HCT116 (cell line): ENCODE measurements around the gene GRM4. TPM values are rescaled to one million over a fixed set of nuclear protein-coding genes. Genes with fewer than 3 reads are reported as not detected.

ENCODE experiments used
- ATAC-seq: fragments of 200-7000 bp; cut with Tn5 transposase; 2 replicates; pipeline ENCODE4 v1.9.1; 2020; ENCODE audit warnings: mild to moderate bottlenecking, moderate library complexity
- BruUV-seq: library from RNA; stranded (reverse); fragments of 400-500 nt; replicated peaks from 2 replicates; lab custom pipeline; 2021; lab: Mats Ljungman, UMichigan
- CTCF ChIA-PET: fragments of 300-600 bp; sonication (Branson Sonifier 250); formaldehyde crosslinking; loops from one replicate; lab custom pipeline; 2021; ENCODE audit warnings: antibody characterized with exemption; lab: Charles Lee
- POLR2A ChIA-PET: fragments of 300-600, 350-600 bp; sonication (Branson Sonifier 250); formaldehyde crosslinking; loops from one replicate; lab custom pipeline; 2021; ENCODE audit warnings: antibody characterized with exemption; lab: Charles Lee
- RAD21 ChIA-PET, 2 experiments: fragments of 300-600 bp; sonication (Branson Sonifier 250); formaldehyde crosslinking; loops; one replicate each; lab custom pipeline; 2023; ENCODE audit warnings: low total read pairs in 2 of 2; ENCODE audit not compliant: uncharacterized antibody in 2 of 2, unreplicated experiment in 2 of 2, low non-redundant PET in 1 of 2; lab: Charles Lee
- DNase-seq: peaks from one replicate; pipeline ENCODE4 v3.0.0-alpha.2; 2010; ENCODE audit warnings: low read depth, low spot score
- H2AFZ ChIP-seq: fragments of 200-600 bp; shearing (Covaris generic), sonication (generic); 2 replicates; pipeline ENCODE4 v1.6.1; 2017; ENCODE audit warnings: low read depth, mixed run types, mixed read lengths, antibody characterized with exemption, low read length; ENCODE audit not compliant: poor library complexity, severe bottlenecking
- H3K27ac ChIP-seq: 2 replicates; pipeline ENCODE4 v1.5.1; 2012; ENCODE audit warnings: low read depth, low read length
- H3K27me3 ChIP-seq: fragments of 200-600 bp; sonication (generic); 2 replicates; pipeline ENCODE4 v1.6.1; 2016; ENCODE audit warnings: mixed run types, low read length, mixed read lengths; ENCODE audit not compliant: insufficient read depth
- H3K36me3 ChIP-seq, 2 experiments: fragments of 200-500 bp in 1 of 2; fragments of 200-600 bp in 1 of 2; sonication (Bioruptor generic) in 1 of 2; sonication (generic) in 1 of 2; 2 replicates each; pipeline versions ENCODE4 v1.5.1 to v1.6.1; 2014 to 2016; ENCODE audit warnings: low read length in 2 of 2, inconsistent platforms in 1 of 2, mixed read lengths in 1 of 2, mixed run types in 1 of 2; ENCODE audit not compliant: insufficient read depth in 2 of 2, control insufficient read depth in 1 of 2
- H3K4me1 ChIP-seq, 2 experiments: fragments of 200-600 bp in 1 of 2; sonication (generic) in 1 of 2; 2 replicates each; pipeline versions ENCODE4 v1.5.1 to v1.6.1; 2012 to 2017; ENCODE audit warnings: low read length in 2 of 2, inconsistent platforms in 1 of 2, mild to moderate bottlenecking in 1 of 2, mixed read lengths in 1 of 2, mixed run types in 1 of 2, moderate library complexity in 1 of 2; ENCODE audit not compliant: insufficient read depth in 2 of 2, control insufficient read depth in 1 of 2
- H3K4me2 ChIP-seq: fragments of 200-600 bp; sonication (generic); 2 replicates; pipeline ENCODE4 v1.6.1; 2017; ENCODE audit warnings: mixed run types, low read length, mixed read lengths
- H3K4me3 ChIP-seq, 2 experiments: fragments of 200-600 bp in 1 of 2; sonication (generic) in 1 of 2; replicated peaks in 1 of 2; 2 replicates each; pipeline ENCODE4 v1.5.1; 2011 to 2016; ENCODE audit warnings: low read length in 2 of 2, control low read depth in 1 of 2, low read depth in 1 of 2, mild to moderate bottlenecking in 1 of 2, mixed read lengths in 1 of 2, mixed run types in 1 of 2
- H3K79me2 ChIP-seq: fragments of 200-600 bp; sonication (generic); 2 replicates; pipeline ENCODE4 v1.6.1; 2017; ENCODE audit warnings: mild to moderate bottlenecking, mixed run types, low read length, moderate library complexity, mixed read lengths; ENCODE audit not compliant: insufficient read depth
- H3K9ac ChIP-seq: fragments of 200-600 bp; sonication (generic); 2 replicates; pipeline ENCODE4 v1.6.1; 2016; ENCODE audit warnings: low read length, mixed read lengths
- H3K9me2 ChIP-seq: fragments of 200-600 bp; sonication (generic), shearing (Covaris generic); 2 replicates; pipeline ENCODE4 v1.6.1; 2017; ENCODE audit warnings: mixed run types, mild to moderate bottlenecking, moderate library complexity; ENCODE audit not compliant: insufficient read depth
- H3K9me3 ChIP-seq, 2 experiments: fragments of 200-500 bp in 1 of 2; fragments of 200-600 bp in 1 of 2; sonication (Bioruptor generic) in 1 of 2; sonication (generic) in 1 of 2; 2 replicates each; pipeline ENCODE4 v1.6.1; 2014 to 2017; ENCODE audit warnings: low read length in 2 of 2, mixed read lengths in 2 of 2, inconsistent platforms in 1 of 2, low read depth in 1 of 2, mild to moderate bottlenecking in 1 of 2, mixed run types in 1 of 2, moderate library complexity in 1 of 2; ENCODE audit not compliant: control insufficient read depth in 1 of 2, insufficient read depth in 1 of 2
- H4K20me1 ChIP-seq: fragments of 200-600 bp; sonication (generic), shearing (Covaris generic); 2 replicates; pipeline ENCODE4 v1.6.1; 2017; ENCODE audit warnings: mixed run types, mild to moderate bottlenecking, moderate library complexity; ENCODE audit not compliant: insufficient read depth
- ATF3 ChIP-seq: IDR thresholded peaks from 2 replicates; pipeline ENCODE4 v1.6.1; 2012
- CBX3 ChIP-seq: IDR thresholded peaks from 2 replicates; pipeline ENCODE4 v1.6.1; 2012; ENCODE audit warnings: low read depth
- JUND ChIP-seq: IDR thresholded peaks from 2 replicates; pipeline ENCODE4 v1.6.1; 2012
- POLR2AphosphoS5 ChIP-seq: IDR thresholded peaks from 2 replicates; pipeline ENCODE4 v1.6.1; 2011; ENCODE audit warnings: mild to moderate bottlenecking, low read depth, low read length, moderate library complexity
- RAD21 ChIP-seq: IDR thresholded peaks from 2 replicates; pipeline ENCODE4 v1.6.1; 2012; ENCODE audit warnings: low read depth, mild to moderate bottlenecking
- REST ChIP-seq: IDR thresholded peaks from 2 replicates; pipeline ENCODE4 v1.6.1; 2012; ENCODE audit warnings: low read depth
- SIN3A ChIP-seq: IDR thresholded peaks from 2 replicates; pipeline ENCODE4 v1.6.1; 2012; ENCODE audit warnings: low read depth
- SRF ChIP-seq: IDR thresholded peaks from 2 replicates; pipeline ENCODE4 v1.6.1; 2012; ENCODE audit warnings: low read depth
- ZNF274 ChIP-seq: fragments of 200-500 bp; sonication (Bioruptor generic); IDR thresholded peaks from 2 replicates; pipeline ENCODE4 v1.6.1; 2014; ENCODE audit warnings: mild to moderate bottlenecking, low read depth, low read length, inconsistent platforms
- intact Hi-C: fragments of 100-400 bp; cut with micrococcal nuclease; formaldehyde crosslinking; loops from 2 replicates; pipeline ENCODE4 v1.10.0; 2022
- total RNA-seq: library from RNA; stranded (reverse); gene quantifications from one replicate; pipeline ENCODE4 v1.2.1, GENCODE V29; 2021; ENCODE audit not compliant: unreplicated experiment

Gene GRM4
- total RNA-seq, 1 experiment from 2014 or later, result 2.6 TPM

GRCh38 chr6:34138191-34138590 is 7.7 kb downstream of the GRM4 start:
- H3K9me2 ChIP-seq, result no peaks in the 10 kb centered on the region
- no TSS peak for BruUV-seq
- ChIA-PET RAD21 (no interaction called here), CTCF (no interaction called here), POLR2A (no interaction called here)
- no peaks in the 10 kb centered on the region for H4K20me1 ChIP-seq
- H3K9ac ChIP-seq, result no peak overlapping the region
- intact Hi-C loops, result no loop called here
- no peak overlapping the region for H2AFZ ChIP-seq
- ATAC-seq (no peak), DNase-seq (no peak)
- H3K36me3 ChIP-seq, result no peaks in the 10 kb centered on the region
- no peak for TF ChIP-seq ZNF274
- TF ChIP-seq CBX3, result no peak
- TF ChIP-seq REST, result no peak
- no peak for TF ChIP-seq ATF3
- no peak for TF ChIP-seq SRF
- no peak for TF ChIP-seq RAD21
- no peak for TF ChIP-seq POLR2AphosphoS5
- no peak for TF ChIP-seq SIN3A
- TF ChIP-seq JUND, result no peak
- no peak overlapping the region for H3K4me2 ChIP-seq
- H3K27me3 ChIP-seq, result 0 out of 2 replicates have a peak, but pooled peaks cover 4% of the 10 kb centered on the region
- H3K4me1 ChIP-seq, result no peaks in the 10 kb centered on the region
- H3K79me2 ChIP-seq, result no peaks in the 10 kb centered on the region
- no peak overlapping the region for H3K27ac ChIP-seq
- no peak overlapping the region for H3K4me3 ChIP-seq
- H3K9me3 ChIP-seq, result no peaks in the 10 kb centered on the region
